Upper lobe of right lung (tissue), 1 donor: ENCODE measurements around the gene PRSS12. TPM values are rescaled to one million over a fixed set of nuclear protein-coding genes. Genes with fewer than 3 reads are reported as not detected.
"Not testable (repeated sequence)": the region's sequence is repeated elsewhere in the genome, so short reads cannot be mapped to it uniquely, and the experiment has no call there.

Source experiments
- ATAC-seq: fragments of 200-7000 bp; cut with Tn5 transposase; one replicate; pipeline ENCODE4 v1.9.1; 2020; ENCODE audit warnings: mild to moderate bottlenecking, moderate library complexity
- DNase-seq: peaks from one replicate; pipeline ENCODE4 v3.0.0-alpha.2; 2020
- H3K27ac ChIP-seq: fragments of 200-600 bp; one replicate; pipeline ENCODE4 v1.8.0; 2022
- H3K27me3 ChIP-seq: fragments of 200-600 bp; one replicate; pipeline ENCODE4 v1.8.0; 2022; ENCODE audit warnings: mild to moderate bottlenecking
- H3K36me3 ChIP-seq: fragments of 200-600 bp; one replicate; pipeline ENCODE4 v1.8.0; 2022
- H3K4me1 ChIP-seq: fragments of 200-600 bp; one replicate; pipeline ENCODE4 v1.8.0; 2022
- H3K4me3 ChIP-seq: fragments of 200-600 bp; one replicate; pipeline ENCODE4 v1.8.0; 2022; ENCODE audit warnings: mild to moderate bottlenecking
- H3K9me3 ChIP-seq: fragments of 200-600 bp; one replicate; pipeline ENCODE4 v1.8.0; 2022
- CTCF ChIP-seq: fragments of 200-600 bp; IDR thresholded peaks from one replicate; pipeline ENCODE4 v1.8.0; 2022; ENCODE audit warnings: antibody characterized with exemption
- intact Hi-C: fragments of 100-400 bp; cut with DNase I; formaldehyde crosslinking; loops from one replicate; pipeline ENCODE4 v1.11.0; 2022
- total RNA-seq: library from RNA; stranded (reverse); fragmentation: NEBNext Ultra II Directional; extraction: Animal tissue kit (Norgen Biotek cat#: 25700); gene quantifications from one replicate; pipeline ENCODE4 v1.2.1, GENCODE V29; 2021
- donor health status: DM: no; HTN: yes; CAD: no; lungs with severe emphysema.

PRSS12 gene
- total RNA-seq, 1 donor from 2014 or later = 5.4 TPM

GRCh38 chr4:118317691-118318090, 35.1 kb downstream of the PRSS12 start:
- Histone ChIP-seq H3K4me1 (no peaks in the 10 kb centered on the region), H3K36me3 (no peaks in the 10 kb centered on the region), H3K9me3 (no peaks in the 10 kb centered on the region), H3K4me3 (no peak overlapping the region), H3K27ac (no peak overlapping the region), H3K27me3 (no peaks in the 10 kb centered on the region)
- DNase-seq = no peak
- no peak for TF ChIP-seq CTCF
- no peak for ATAC-seq
- intact Hi-C loops = no loop called here

DNA sequence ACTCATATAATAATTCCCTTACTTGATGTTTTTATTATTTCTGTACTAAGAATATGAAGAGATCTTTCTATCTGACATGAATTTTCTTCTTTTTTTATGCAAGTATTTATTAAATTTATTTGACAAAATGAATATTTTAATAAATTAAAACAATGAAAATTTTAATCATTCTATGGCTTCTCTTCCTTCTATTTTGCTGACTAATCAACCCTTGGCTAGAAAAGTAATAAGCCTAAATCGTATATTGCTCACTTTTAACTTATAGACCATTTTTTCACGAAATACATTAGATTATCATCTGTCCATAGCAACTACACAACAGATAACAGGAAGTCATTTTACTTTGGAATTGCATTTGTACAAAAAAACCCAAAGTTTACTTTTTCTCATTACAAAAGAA, 38.6 kb downstream of the PRSS12 start:
- Histone ChIP-seq H3K27ac (no peak overlapping the region), H3K27me3 (no peaks in the 10 kb centered on the region), H3K4me1 (no peaks in the 10 kb centered on the region), H3K4me3 (no peak overlapping the region), H3K9me3 (no peaks in the 10 kb centered on the region), H3K36me3 (no peaks in the 10 kb centered on the region)
- DNase-seq = no peak
- intact Hi-C loops = no loop called here
- no peak for ATAC-seq
- no peak for TF ChIP-seq CTCF

GRCh38 chr4:118313098-118313497, 39.7 kb downstream of the PRSS12 start:
- no peak overlapping the region for H3K27ac ChIP-seq
- no peaks in the 10 kb centered on the region for H3K4me1 ChIP-seq
- H3K9me3 ChIP-seq = no peaks in the 10 kb centered on the region
- no peak overlapping the region for H3K4me3 ChIP-seq
- DNase-seq = no peak
- H3K36me3 ChIP-seq = no peaks in the 10 kb centered on the region
- intact Hi-C loops = no loop called here
- H3K27me3 ChIP-seq = no peaks in the 10 kb centered on the region
- no peak for ATAC-seq
- no peak for TF ChIP-seq CTCF

- H3K9me3 ChIP-seq = no peaks in the 10 kb centered on the region
- H3K36me3 ChIP-seq = no peaks in the 10 kb centered on the region
- H3K27ac ChIP-seq = no peak overlapping the region
- no peaks in the 10 kb centered on the region for H3K27me3 ChIP-seq
- no peak for DNase-seq
- H3K4me3 ChIP-seq = no peak overlapping the region
- no peaks in the 10 kb centered on the region for H3K4me1 ChIP-seq
- intact Hi-C loops = no loop called here
- no peak for TF ChIP-seq CTCF
- no peak for ATAC-seq
Measured at GRCh38 chr4:118308306-118309030, 44.3 kb downstream of the PRSS12 start.

GRCh38 chr4:118307643-118308042, 45.2 kb downstream of the PRSS12 start:
- Histone ChIP-seq H3K36me3 (no peaks in the 10 kb centered on the region), H3K27me3 (no peaks in the 10 kb centered on the region), H3K9me3 (no peaks in the 10 kb centered on the region), H3K4me1 (no peaks in the 10 kb centered on the region), H3K27ac (no peak overlapping the region), H3K4me3 (no peak overlapping the region)
- intact Hi-C loops = no loop called here
- ATAC-seq (no peak), DNase-seq (no peak)
- no peak for TF ChIP-seq CTCF

- H3K4me3 ChIP-seq, DNase-seq, ATAC-seq, intact Hi-C loops, H3K9me3 ChIP-seq, H3K36me3 ChIP-seq, H3K27me3 ChIP-seq, H3K4me1 ChIP-seq, H3K27ac ChIP-seq: not testable (repeated sequence)
Measured at GRCh38 chr4:118299619-118300018, 53.2 kb downstream of the PRSS12 start.
